PC-9 (cell line): Measurements from ENCODE around the gene RRAS. TPM values are rescaled to one million over a fixed set of nuclear protein-coding genes. Genes with fewer than 3 reads are reported as not detected.
"Not testable (repeated sequence)": the region's sequence is repeated elsewhere in the genome, so short reads cannot be mapped to it uniquely, and the experiment has no call there.

ENCODE experiments used
- BruUV-seq: library from RNA; stranded (reverse); fragments of 400-500 nt; replicated peaks from 2 replicates; lab custom pipeline; 2021; lab: Mats Ljungman, UMichigan
- CTCF ChIA-PET: fragments of 300-600 bp; sonication (Branson Sonifier 250); formaldehyde crosslinking; loops from one replicate; lab custom pipeline; 2022; ENCODE audit warnings: antibody characterized with exemption; lab: Charles Lee
- POLR2A ChIA-PET: fragments of 300-600 bp; sonication (Branson Sonifier 250); formaldehyde crosslinking; loops from one replicate; lab custom pipeline; 2022; ENCODE audit warnings: antibody characterized with exemption; ENCODE audit not compliant: unreplicated experiment; lab: Charles Lee
- DNase-seq, 2 experiments: peaks; one replicate each; pipeline versions ENCODE4 v3.0.0 to v3.0.0-alpha.2; 2015 to 2022; ENCODE audit warnings: mixed read lengths in 1 of 2
- H2AFZ ChIP-seq: fragments of 200-600 bp; sonication (generic); 2 replicates; pipeline ENCODE4 v1.8.1; 2017; ENCODE audit warnings: antibody characterized with exemption
- H3F3A ChIP-seq: fragments of 200-600 bp; sonication (generic); 2 replicates; pipeline ENCODE4 v1.8.1; 2017; ENCODE audit warnings: antibody characterized with exemption, mild to moderate bottlenecking, low read depth; ENCODE audit not compliant: insufficient read depth
- H3K27ac ChIP-seq: fragments of 200-600 bp; sonication (generic); 2 replicates; pipeline ENCODE4 v1.6.1; 2016; ENCODE audit warnings: mixed run types
- H3K27me3 ChIP-seq: fragments of 200-600 bp; sonication (generic); 2 replicates; pipeline ENCODE4 v1.6.1; 2016; ENCODE audit warnings: low read depth, mixed run types; ENCODE audit not compliant: insufficient read depth
- H3K36me3 ChIP-seq: fragments of 200-600 bp; sonication (generic); 2 replicates; pipeline ENCODE4 v1.6.1; 2016; ENCODE audit warnings: low read depth, mixed run types
- H3K4me1 ChIP-seq: fragments of 200-600 bp; sonication (generic); replicated peaks from 2 replicates; pipeline ENCODE4 v1.6.1; 2016; ENCODE audit warnings: mixed run types; ENCODE audit not compliant: insufficient read depth
- H3K4me2 ChIP-seq: fragments of 200-600 bp; sonication (generic); 2 replicates; pipeline ENCODE4 v1.6.1; 2017; ENCODE audit warnings: mixed run types
- H3K4me3 ChIP-seq: fragments of 200-600 bp; sonication (generic); 2 replicates; pipeline ENCODE4 v1.6.1; 2016; ENCODE audit warnings: mixed run types
- H3K79me2 ChIP-seq: fragments of 200-600 bp; sonication (generic); 2 replicates; pipeline ENCODE4 v1.6.1; 2017; ENCODE audit warnings: low read depth, mixed run types
- H3K9me2 ChIP-seq: fragments of 200-600 bp; sonication (generic); 2 replicates; pipeline ENCODE4 v1.8.1; 2017; ENCODE audit warnings: mild to moderate bottlenecking; ENCODE audit not compliant: insufficient read depth
- H3K9me3 ChIP-seq: fragments of 200-600 bp; sonication (generic); 2 replicates; pipeline ENCODE4 v1.8.1; 2016; ENCODE audit warnings: low read depth; ENCODE audit not compliant: insufficient read depth
- H4K20me1 ChIP-seq: fragments of 200-600 bp; sonication (generic); 2 replicates; pipeline ENCODE4 v1.8.1; 2017; ENCODE audit not compliant: insufficient read depth
- EZH2 ChIP-seq: fragments of 200-600 bp; sonication (generic); IDR thresholded peaks from 2 replicates; pipeline ENCODE4 v1.8.0; 2017; ENCODE audit warnings: antibody characterized with exemption, low read depth
- intact Hi-C: fragments of 100-400 bp; cut with micrococcal nuclease; formaldehyde crosslinking; loops from one replicate; pipeline ENCODE4 v1.10.0; 2022; ENCODE audit not compliant: unreplicated experiment
- total RNA-seq: library from RNA; stranded (reverse); gene quantifications from 2 replicates; pipeline ENCODE4 v1.2.3, GENCODE V29; 2021
- TF ChIP-seq, protein P1 (sequence below): fragments of 200-600 bp; sonication (generic); conservative IDR thresholded peaks from 2 replicates; pipeline ENCODE4 v1.6.1; 2017; ENCODE audit warnings: mixed run types, antibody characterized with exemption, mild to moderate bottlenecking, moderate library complexity

RRAS gene
- total RNA-seq, 1 experiment from 2014 or later: 36.6 TPM

DNA sequence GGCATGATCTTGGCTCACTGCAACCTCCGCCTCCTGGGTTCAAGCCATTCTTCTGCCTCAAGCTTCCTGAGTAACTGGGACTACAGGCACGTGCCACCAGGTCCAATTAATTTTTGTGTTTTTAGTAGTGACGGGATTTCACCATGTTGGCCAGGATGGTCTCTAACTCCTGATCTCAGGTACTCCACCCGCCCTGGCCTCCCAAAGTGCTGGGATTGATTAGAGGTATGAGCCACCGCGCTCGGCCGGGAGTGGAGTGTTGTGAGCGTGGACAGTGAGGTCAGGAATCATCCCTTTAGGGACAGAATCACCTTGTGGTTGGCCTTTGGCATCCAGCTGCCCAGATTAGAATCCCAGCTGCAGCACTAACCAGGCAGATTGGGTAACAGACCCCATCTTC is 10.3 kb downstream of the RRAS start:
- Histone ChIP-seq H2AFZ (no peak overlapping the region), H3K4me2 (no peak overlapping the region)

DNA sequence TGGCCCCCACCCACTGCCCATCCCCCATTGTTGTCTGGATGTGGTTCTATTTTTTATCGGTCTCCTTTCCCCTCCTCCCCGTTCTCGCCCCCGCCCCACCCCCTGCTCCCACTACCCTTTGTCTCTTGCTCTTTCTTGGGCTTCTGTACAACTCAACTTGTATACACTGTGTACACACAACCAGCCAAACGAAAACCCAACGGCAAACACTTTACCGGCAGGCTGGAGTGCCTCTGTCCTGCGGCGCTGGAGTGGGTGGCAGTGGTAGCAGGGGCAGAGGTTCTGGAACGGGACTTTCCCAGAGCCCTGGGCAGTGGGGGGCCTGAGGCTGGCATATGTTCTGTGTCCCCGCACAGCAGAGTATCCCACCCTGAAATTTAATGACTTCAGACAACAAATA is 13.7 kb downstream of the RRAS start:
- TF ChIP-seq, protein P1, sequence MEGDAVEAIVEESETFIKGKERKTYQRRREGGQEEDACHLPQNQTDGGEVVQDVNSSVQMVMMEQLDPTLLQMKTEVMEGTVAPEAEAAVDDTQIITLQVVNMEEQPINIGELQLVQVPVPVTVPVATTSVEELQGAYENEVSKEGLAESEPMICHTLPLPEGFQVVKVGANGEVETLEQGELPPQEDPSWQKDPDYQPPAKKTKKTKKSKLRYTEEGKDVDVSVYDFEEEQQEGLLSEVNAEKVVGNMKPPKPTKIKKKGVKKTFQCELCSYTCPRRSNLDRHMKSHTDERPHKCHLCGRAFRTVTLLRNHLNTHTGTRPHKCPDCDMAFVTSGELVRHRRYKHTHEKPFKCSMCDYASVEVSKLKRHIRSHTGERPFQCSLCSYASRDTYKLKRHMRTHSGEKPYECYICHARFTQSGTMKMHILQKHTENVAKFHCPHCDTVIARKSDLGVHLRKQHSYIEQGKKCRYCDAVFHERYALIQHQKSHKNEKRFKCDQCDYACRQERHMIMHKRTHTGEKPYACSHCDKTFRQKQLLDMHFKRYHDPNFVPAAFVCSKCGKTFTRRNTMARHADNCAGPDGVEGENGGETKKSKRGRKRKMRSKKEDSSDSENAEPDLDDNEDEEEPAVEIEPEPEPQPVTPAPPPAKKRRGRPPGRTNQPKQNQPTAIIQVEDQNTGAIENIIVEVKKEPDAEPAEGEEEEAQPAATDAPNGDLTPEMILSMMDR: no peak
- TF ChIP-seq EZH2: no peak
- Histone ChIP-seq H3K27me3 (no peaks in the 10 kb centered on the region), H3K36me3 (peaks cover 10% of the 10 kb centered on the region; the same call in 1 of the 2 replicates), H3K4me3 (no peak overlapping the region), H3K79me2 (no peaks in the 10 kb centered on the region), H3K9me2 (no peaks in the 10 kb centered on the region), H4K20me1 (peaks cover 4% of the 10 kb centered on the region), H3K4me1 (no peaks in the 10 kb centered on the region), H2AFZ (no peak overlapping the region), H3F3A (peaks cover 43% of the 10 kb centered on the region), H3K4me2 (no peak overlapping the region), H3K27ac (no peak overlapping the region), H3K9me3 (no peaks in the 10 kb centered on the region)
- no peak for DNase-seq
- no TSS peak for BruUV-seq
- intact Hi-C loops: no loop called here
- CTCF ChIA-PET: no interaction called here
- POLR2A ChIA-PET: interaction anchor here (0.7 kb wide), 1 partner anchor 50 kb away, joined by 3 read pairs; no protein-coding TSS in a partner anchor

More for the DNA sequence above, 10.3 kb downstream of the RRAS start:
- Histone ChIP-seq H3F3A (peaks cover 43% of the 10 kb centered on the region), H3K27ac (no peak overlapping the region), H3K9me2 (no peaks in the 10 kb centered on the region), H3K79me2 (no peaks in the 10 kb centered on the region), H3K36me3 (peaks cover 4% of the 10 kb centered on the region; the same call in 1 of the 2 replicates), H3K4me1 (no peaks in the 10 kb centered on the region), H4K20me1 (peaks cover 4% of the 10 kb centered on the region), H3K4me3 (no peak overlapping the region), H3K9me3 (no peaks in the 10 kb centered on the region), H3K27me3 (no peaks in the 10 kb centered on the region)
- intact Hi-C loops: no loop called here
- no TSS peak for BruUV-seq
- DNase-seq: no peak
- ChIA-PET POLR2A (no interaction called here), CTCF (interaction anchor here (0.5 kb wide), 1 partner anchor 788 kb away, joined by 3 read pairs; no protein-coding TSS in a partner anchor)
- TF ChIP-seq, protein P1: no peak
- TF ChIP-seq EZH2: no peak

DNA sequence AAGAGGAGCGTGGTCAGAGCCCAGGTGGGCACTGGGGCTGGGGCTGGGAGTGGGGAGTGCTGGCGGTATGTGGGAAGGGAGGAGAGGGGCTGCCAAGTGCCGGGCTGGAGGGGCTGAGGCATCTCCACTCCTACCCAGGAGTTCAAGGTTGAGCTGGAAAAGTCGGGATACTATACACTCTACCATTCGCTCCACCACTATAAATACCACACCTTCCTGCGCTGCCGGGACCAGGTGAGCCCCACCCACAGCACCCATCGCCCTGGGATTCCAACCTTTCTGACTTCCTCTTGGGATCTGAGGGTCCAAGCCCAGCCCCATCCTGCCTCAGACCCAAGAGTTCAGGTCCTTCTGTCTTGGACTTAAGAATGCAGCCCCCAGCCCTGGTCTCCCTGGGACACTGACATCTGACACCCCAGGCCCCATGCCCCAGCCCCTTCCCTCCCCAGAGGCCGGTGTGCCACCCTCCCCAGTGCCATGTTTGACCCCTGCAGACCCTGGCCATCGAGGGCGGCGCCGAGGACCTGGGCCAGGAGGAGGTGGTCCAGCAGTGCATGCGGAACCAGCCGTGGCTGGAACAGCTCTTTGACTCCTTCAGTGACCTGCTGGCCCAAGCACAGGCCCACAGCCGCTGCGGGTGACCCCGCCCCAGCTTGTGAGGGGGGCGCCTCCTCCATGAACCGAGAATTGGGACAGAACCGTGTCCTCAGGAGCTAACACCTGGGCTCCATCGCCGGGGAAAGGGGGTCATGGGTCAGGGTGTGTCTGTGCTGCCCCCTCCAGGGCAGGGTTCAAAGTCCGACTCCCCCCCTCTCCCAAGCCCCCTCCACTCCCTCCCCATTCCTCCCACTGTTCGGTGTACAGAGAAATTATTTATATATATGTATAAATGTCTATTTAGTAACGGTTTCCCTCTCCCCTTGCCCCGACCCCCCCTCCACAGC is 14.7 kb downstream of the RRAS start:
- Histone ChIP-seq H3K9me3 (no peaks in the 10 kb centered on the region), H3K4me3 (no peak overlapping the region), H3F3A (peaks cover 34% of the 10 kb centered on the region), H4K20me1 (peaks cover 6% of the 10 kb centered on the region), H3K27ac (no peak overlapping the region), H3K4me2 (no peak overlapping the region), H3K9me2 (no peaks in the 10 kb centered on the region), H3K79me2 (no peaks in the 10 kb centered on the region), H3K27me3 (no peaks in the 10 kb centered on the region), H3K4me1 (no peaks in the 10 kb centered on the region), H3K36me3 (peaks cover 10% of the 10 kb centered on the region; the same call in 1 of the 2 replicates), H2AFZ (no peak overlapping the region)
- intact Hi-C loops: no loop called here
- no peak for DNase-seq
- ChIA-PET CTCF (interaction anchor here (0.5 kb wide), 1 partner anchor 34 kb away, joined by 6 read pairs; no protein-coding TSS in a partner anchor), POLR2A (no interaction called here)
- BruUV-seq: no TSS peak
- TF ChIP-seq EZH2: no peak
- TF ChIP-seq, protein P1: no peak

DNA sequence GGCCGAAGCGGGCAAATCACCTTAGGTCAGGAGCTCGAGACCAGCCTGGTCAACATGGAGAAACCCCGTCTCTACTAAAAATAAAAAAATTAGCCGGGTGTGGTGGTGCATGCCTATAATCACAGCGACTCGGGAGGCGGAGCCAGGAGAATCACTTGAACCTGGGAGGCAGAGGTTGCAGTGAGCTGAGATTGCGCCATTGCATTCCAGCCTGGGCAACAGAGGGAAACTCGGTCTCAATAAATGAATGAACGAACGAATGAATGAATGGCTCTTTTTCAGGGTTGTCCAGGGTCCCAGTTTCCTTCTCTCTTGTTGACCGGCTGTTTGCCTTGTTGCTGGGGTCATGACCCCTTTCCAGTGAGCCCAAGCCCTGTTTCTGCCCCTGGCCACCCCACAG is 22.1 kb downstream of the RRAS start:
- CTCF ChIA-PET, H3K9me2 ChIP-seq, DNase-seq, H3K27ac ChIP-seq, POLR2A ChIA-PET, BruUV-seq, H3K27me3 ChIP-seq, H3K4me3 ChIP-seq, H3K9me3 ChIP-seq, intact Hi-C loops, H2AFZ ChIP-seq, H3K4me2 ChIP-seq: not testable (repeated sequence)
- Histone ChIP-seq H3F3A (peaks cover 41% of the 10 kb centered on the region), H3K79me2 (peaks cover 17% of the 10 kb centered on the region), H3K4me1 (peaks cover 23% of the 10 kb centered on the region), H4K20me1 (peaks cover 21% of the 10 kb centered on the region), H3K36me3 (peaks cover 11% of the 10 kb centered on the region; the same call in 1 of the 2 replicates)
